ENCODE data around the gene DPAGT1. TPM values are rescaled to one million over a fixed set of nuclear protein-coding genes. Genes with fewer than 3 reads are reported as not detected.

DPAGT1 gene
- total RNA-seq, 1 donor from 2014 or later: 38.4 TPM

DNA sequence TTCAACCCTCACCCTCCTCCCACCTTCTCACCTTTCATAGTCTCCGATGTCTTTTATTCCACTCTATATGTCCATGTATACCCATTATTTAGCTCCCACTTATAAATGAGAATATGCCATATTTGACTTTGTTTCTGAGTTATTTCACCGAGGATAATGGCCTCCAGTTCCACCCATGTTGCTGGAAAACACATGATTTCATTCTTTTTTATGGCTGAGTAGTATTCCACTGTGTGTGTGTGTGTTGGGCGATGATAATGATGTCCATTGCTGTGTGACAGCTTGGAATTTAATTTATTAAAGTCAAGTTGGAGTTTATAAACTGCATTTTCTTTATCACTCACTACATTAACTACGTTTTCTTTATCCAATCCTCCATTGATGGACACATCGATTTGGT lies 16.6 kb upstream of the DPAGT1 start:
- Histone ChIP-seq H3K9me3 (no peaks in the 10 kb centered on the region), H3K4me3 (no peak overlapping the region), H3K27me3 (no peaks in the 10 kb centered on the region), H3K36me3 (peaks cover 29% of the 10 kb centered on the region), H3K27ac (no peak overlapping the region), H3K4me1 (peaks cover 12% of the 10 kb centered on the region)
- ATAC-seq: no peak
- no peak for DNase-seq
- TF ChIP-seq, protein P1, sequence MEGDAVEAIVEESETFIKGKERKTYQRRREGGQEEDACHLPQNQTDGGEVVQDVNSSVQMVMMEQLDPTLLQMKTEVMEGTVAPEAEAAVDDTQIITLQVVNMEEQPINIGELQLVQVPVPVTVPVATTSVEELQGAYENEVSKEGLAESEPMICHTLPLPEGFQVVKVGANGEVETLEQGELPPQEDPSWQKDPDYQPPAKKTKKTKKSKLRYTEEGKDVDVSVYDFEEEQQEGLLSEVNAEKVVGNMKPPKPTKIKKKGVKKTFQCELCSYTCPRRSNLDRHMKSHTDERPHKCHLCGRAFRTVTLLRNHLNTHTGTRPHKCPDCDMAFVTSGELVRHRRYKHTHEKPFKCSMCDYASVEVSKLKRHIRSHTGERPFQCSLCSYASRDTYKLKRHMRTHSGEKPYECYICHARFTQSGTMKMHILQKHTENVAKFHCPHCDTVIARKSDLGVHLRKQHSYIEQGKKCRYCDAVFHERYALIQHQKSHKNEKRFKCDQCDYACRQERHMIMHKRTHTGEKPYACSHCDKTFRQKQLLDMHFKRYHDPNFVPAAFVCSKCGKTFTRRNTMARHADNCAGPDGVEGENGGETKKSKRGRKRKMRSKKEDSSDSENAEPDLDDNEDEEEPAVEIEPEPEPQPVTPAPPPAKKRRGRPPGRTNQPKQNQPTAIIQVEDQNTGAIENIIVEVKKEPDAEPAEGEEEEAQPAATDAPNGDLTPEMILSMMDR (IDR thresholded peaks at IDR 0.05): no peak
- intact Hi-C loops (cut with DNase I): no loop called here

DNA sequence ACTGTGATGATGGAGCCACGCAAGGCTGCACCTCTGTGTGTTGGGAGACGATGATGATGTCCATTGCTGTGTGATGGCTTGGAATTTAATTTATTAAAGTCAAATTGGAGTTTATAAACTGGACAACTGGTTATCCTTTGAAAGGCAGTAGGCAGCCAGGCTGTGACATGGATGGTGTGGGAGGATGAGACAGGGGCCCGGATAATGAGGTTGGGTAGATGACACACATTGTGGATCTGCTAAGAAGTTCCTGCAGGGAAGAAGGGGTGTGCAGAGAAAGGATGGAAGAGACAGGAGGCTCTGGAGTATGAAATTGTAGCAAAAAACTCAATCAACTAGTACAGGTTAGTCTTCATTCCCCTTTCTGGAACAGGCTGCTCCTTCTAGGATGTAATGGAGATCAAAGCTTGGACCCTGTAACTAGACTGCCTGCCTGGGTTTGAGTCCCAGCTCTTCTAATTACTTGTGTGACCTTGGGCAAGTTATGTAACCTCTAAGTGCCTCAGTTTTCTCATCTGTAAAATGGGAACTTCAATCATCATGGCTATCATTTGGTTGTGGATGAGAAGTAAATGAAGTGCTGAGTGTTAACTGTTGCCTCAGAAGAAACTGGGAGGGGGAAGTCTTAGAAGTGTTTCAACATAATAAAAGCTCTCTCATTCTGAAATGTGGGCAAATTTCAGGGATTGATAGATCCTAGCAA lies 15.5 kb upstream of the DPAGT1 start:
- Histone ChIP-seq H3K36me3 (peaks cover 36% of the 10 kb centered on the region), H3K27me3 (no peaks in the 10 kb centered on the region), H3K4me1 (peaks cover 6% of the 10 kb centered on the region), H3K4me3 (no peak overlapping the region), H3K27ac (no peak overlapping the region), H3K9me3 (no peaks in the 10 kb centered on the region)
- TF ChIP-seq, protein P1 (IDR thresholded peaks at IDR 0.05): no peak
- intact Hi-C loops (cut with DNase I): no loop called here
- no peak for DNase-seq
- ATAC-seq: no peak

DNA sequence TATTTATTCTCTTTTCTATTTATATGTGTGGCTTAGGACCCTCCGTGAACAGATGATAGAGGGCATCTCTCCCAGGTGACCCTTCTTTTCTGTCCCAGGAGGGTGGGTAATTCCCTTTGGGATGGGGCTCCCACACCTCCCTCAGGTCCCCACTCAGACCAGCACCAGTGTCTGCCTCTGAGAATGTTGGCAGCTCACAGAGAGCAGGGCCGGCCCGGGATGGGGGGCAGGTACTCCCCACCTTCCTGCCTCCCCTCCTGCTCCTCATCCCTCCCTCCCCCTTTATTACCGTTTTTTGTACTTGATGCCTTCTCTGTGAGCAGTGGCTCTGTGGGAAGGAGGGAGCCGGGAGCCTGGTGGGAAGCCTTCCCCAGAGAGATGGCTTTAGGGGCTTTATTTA lies 14.9 kb upstream of the DPAGT1 start:
- H3K9me3 ChIP-seq: no peaks in the 10 kb centered on the region
- intact Hi-C loops (cut with DNase I): no loop called here
- H3K36me3 ChIP-seq: peaks cover 42% of the 10 kb centered on the region
- H3K4me1 ChIP-seq: peaks cover 5% of the 10 kb centered on the region
- TF ChIP-seq, protein P1 (IDR thresholded peaks at IDR 0.05): no peak
- peak overlapping the region; percentile 44 for H3K27ac ChIP-seq
- no peaks in the 10 kb centered on the region for H3K27me3 ChIP-seq
- no peak overlapping the region for H3K4me3 ChIP-seq
- ATAC-seq (no peak), DNase-seq (no peak)

DNA sequence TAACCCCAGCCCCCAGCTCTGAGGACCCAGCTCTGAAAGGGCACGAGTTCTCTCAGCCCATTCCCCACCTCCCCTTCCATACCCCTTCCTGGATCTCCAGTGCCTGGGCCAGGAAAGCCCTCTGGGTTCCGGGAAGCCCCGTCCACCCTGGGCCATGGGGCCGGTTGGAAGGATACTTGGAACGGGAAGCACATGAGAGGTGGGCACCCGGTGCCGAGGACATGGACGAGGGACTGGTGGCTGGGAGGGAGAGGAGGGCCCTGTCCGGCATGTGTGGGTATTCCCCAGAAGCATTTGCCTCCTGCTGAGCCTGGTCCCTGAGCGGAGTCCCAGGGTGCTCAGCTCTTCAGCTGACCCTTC lies 14.6 kb upstream of the DPAGT1 start:
- H3K27ac ChIP-seq: peak overlapping the region; percentile 44
- ATAC-seq: no peak
- H3K4me1 ChIP-seq: peaks cover 5% of the 10 kb centered on the region
- no peak for DNase-seq
- peaks cover 46% of the 10 kb centered on the region for H3K36me3 ChIP-seq
- intact Hi-C loops (cut with DNase I): no loop called here
- no peaks in the 10 kb centered on the region for H3K9me3 ChIP-seq
- no peaks in the 10 kb centered on the region for H3K27me3 ChIP-seq
- TF ChIP-seq, protein P1 (IDR thresholded peaks at IDR 0.05): no peak
- H3K4me3 ChIP-seq: peak overlapping the region; percentile 21

DNA sequence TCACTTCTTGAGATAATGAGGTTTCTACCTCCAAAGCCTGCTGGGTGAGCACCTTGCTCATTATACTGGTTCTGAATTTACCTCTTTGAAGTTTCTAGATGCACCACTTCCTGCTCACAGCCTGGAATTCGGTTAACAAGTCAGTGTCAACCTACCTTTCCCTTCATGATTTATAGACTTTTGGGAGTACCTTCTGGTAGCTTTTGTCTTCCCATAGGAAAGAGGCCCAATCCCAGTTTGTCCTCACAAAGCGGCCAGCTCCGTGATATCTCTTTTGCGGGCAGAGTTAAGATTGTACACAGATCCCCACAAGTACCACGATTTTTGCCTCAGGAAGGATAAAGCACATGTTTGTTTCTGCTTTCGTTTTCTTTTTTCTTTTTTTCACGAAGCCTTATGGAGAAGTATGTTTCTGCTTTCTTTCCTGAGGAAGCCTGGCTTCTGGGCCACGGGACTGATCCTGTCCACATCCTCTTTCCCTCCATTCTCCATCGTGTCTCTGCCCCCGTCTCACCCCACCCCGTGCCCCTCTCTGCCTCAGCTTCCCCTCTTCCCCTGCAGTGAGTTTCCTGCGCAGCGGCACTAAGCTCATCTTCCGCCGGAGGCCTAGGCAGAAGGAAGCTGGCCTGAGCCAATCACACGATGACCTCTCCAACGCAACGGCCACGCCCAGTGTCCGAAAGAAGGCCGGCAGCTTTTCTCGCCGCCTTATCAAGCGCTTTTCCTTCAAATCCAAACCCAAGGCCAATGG lies 14.0 kb upstream of the DPAGT1 start:
- Histone ChIP-seq H3K4me1 (peaks cover 3% of the 10 kb centered on the region), H3K27me3 (no peaks in the 10 kb centered on the region), H3K9me3 (no peaks in the 10 kb centered on the region), H3K4me3 (peak overlapping the region; percentile 21), H3K27ac (peak overlapping the region; percentile 44), H3K36me3 (peaks cover 51% of the 10 kb centered on the region)
- intact Hi-C loops (cut with DNase I): no loop called here
- TF ChIP-seq, protein P1 (IDR thresholded peaks at IDR 0.05): no peak
- ATAC-seq (peak; percentile 89), DNase-seq (peak; percentile 84)

Measured in upper lobe of right lung (tissue), 1 donor.